ENCODE measurements around the gene PPHLN1.
"Not testable (repeated sequence)": the region's sequence is repeated elsewhere in the genome, so short reads cannot be mapped to it uniquely, and the experiment has no call there.

PPHLN1 gene

DNA sequence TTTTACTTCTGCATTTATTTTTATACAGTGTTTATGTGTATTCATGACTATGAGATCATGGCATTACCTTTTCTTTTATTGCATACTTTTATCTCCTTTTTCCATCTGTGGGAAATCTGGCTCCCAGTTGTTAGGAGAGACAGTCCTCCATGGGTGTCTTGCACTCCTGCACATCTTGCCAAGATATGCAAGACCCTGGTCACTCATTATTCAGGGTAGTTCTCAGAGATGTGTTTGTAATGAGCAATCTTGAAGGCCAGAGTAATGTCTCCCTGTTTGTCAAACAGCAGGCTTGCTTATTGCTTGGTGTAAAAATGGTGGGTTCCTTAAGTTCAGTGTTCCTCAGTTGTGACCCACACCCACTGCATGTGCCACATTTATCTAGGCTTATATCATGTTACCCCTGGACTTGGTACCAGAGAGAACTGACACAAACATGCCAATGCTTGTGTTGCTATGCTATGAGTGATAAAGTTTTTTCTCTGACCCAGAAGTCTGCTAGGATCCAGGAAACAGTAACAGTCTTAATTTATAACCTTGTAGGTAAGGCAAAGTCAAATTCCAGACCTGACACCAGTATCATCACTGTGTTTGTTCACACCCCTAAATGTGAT is 36.8 kb downstream of the PPHLN1 start:
- intact Hi-C loops (cut with DNase I): no loop called here

DNA sequence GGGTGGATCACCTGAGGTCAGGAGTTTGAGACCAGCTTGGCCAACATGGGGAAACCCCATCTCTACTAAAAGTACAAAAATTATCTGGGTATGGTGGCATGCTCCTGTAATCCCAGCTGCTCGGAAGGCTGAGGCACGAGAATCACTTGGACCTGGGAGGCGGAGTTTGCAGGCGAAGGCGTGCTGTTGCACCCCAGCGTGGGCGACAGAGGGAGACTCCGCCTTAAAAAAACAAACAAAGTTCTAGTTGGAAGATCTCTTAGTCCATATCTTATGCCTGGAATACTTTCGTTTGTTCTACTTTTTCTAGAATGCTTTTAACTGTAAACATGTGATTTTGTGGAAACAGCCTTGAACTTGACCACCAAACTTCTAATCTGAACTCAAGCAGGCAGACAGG is 38.7 kb downstream of the PPHLN1 start:
- no peak for DNase-seq
- intact Hi-C loops (cut with DNase I): no loop called here

More for the DNA sequence above, 36.8 kb downstream of the PPHLN1 start:
- no peak for DNase-seq

DNA sequence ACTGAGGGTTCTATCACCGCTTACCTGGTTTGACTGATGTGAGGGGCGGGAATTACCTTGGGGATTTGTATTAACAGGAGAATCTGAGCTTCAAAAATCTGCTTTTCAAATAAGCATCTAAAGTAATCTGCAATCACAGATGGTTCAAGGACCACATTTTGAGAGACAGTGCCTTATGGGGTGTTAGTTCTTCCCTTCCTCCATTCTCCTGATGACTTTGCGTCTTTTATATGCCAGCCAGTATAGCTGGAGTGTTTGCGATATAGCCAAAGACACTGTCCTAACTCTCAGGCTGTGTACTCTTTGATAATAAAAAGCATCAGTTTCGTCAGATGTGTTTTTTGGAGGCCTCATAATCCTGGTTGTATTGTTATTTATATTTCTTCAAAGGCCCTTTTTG is 39.5 kb downstream of the PPHLN1 start:
- intact Hi-C loops (cut with DNase I): no loop called here
- DNase-seq: no peak

DNA sequence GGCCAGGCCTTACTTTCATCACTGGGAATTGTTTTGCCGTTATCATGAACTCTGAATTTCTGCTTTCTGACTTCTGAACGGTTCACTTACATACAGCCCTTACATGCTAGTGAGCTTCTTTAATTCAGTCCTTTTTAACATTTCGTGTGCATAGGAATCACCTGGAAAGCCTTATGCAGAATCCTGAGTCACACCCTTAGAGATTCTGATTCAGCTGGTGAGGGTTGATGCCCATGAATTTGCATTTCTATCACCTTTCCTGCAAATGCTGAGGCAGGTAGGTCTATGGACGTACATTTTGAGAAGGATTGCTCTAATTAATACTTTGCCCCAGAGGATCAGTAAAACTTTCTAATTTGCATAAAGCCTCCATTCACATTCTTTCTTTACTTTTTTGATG is 44.0 kb downstream of the PPHLN1 start:
- intact Hi-C loops (cut with DNase I): loop anchor here (5.0 kb wide), 1 partner anchor 238 kb away; no protein-coding TSS in a partner anchor
- no peak for DNase-seq

DNA sequence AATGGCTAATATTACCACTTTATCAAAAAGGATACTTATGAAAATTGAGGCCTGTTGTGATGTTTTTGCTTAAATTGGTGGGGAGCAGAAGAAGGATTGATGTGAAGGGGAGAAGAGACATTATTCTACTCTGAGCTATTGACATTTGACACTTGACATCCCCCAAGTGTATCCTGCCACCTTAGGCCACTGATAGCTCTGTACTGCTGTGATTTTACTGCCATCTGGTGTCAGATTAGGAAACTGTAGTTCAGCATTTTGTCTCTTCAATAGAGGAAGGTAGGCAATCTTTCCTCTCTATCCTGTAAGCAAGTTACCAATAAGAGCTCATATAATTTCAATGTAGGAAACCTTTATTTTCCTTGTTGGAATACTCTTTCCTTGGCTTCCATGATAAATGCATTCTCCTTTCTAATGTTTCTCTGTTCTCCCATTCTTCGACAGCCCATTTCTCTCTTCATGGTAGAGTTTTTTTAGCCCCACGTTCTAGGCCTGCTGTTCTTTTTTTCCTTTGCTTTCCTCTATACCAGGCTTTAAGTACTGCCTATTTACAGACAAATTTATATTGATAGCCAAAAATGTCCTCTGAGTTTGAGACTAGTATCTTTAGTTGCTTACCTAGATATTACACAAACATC is 46.3 kb downstream of the PPHLN1 start:
- DNase-seq: no peak
- intact Hi-C loops (cut with DNase I): loop anchor here (5.0 kb wide), 1 partner anchor 240 kb away; no protein-coding TSS in a partner anchor

DNA sequence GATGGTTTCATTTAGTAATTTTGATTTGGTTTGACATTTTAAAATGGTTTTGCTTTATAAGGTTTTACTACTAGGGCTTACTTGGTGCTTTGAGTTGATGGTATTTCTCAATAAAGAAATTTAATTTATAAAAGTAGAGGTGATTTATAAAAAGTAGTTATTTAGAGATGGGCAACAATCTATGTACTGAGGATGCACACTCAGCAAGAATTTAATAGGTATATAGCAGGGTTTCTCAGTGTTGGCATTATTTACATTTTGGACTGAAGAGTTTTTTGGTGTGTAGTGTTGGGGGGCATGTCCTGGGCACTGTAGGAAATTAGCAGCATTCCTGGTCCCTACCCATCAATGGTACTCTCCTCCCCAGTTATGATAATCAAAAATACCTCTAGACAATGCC is 47.7 kb downstream of the PPHLN1 start:
- no peak for DNase-seq
- intact Hi-C loops (cut with DNase I): loop anchor here (5.0 kb wide), 1 partner anchor 241 kb away; no protein-coding TSS in a partner anchor

DNA sequence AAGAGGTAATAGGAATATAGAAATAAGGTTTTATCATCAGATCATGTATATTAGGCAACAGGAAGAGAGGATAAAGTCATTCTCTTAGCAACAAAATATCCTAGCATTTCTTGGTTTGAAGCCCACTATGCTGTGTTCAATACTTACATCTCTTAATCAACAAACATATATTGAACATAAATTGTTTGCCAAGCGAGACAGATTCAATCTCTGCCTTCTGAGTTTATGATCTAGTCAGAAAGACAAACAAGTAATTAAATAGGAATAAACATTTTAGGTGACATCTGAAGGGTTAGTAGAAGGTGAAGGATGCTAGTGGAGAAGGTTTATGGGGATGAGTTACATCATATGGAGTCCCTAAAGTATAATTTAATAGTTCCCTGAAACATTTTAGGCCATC is 54.8 kb downstream of the PPHLN1 start:
- intact Hi-C loops (cut with DNase I): no loop called here
- no peak for DNase-seq

DNA sequence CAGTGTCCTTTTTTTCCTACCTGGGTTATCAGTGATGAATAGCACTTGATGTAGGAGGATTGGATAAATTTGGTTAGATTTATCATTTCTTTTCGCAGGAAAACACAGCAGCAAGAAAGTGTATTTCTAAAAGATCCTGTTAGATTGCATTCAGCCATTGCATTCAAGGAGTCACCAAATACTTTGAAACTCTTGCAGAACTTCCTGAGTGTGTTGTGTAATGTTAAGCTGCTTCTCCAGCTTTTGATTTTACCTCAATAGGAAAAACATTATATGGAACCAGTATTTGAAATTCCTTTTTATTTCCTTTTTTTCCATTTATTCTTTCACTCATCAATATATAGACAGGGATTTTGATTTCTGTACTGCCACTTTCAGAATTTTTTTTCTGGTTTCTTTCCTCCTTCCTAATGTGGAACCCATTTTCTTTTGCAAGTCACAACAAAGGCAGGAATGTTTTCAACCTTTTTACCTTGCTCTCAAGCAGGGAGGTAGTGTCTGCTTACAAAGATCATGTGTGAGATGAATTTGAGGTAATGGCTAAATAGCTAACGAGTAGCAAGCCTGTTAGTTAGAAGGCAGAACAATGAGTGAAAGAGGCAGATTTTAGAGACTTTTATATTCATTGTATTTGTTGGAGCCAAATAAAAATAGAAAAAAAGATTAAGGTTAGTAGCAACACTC is 56.2 kb downstream of the PPHLN1 start:
- intact Hi-C loops (cut with DNase I): no loop called here
- DNase-seq: no peak

DNA sequence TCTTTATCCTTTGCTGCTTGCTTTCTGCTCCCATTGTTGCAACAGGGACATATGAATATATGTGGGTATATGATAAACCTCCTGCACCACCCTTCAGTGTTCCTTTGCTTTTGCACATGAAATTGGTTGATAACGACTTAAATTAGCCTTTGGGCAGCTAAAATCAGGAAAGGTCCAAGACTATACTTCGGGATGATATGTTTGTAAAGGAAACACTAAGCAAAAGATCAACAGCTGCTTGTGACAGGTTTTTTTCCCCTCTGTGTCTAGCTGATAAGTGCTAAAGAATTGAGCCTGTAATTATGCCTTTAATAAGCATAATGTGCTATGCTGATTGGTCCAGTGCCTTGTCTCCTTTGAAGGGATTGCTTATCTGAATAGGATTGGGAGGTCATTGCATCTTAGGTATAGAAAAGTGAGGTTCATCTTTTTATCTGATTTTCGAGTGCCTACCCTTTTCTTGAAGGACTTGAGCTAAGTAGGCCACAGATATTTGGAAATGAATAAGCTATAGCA is 59.4 kb downstream of the PPHLN1 start:
- intact Hi-C loops (cut with DNase I): no loop called here
- DNase-seq: no peak

DNA sequence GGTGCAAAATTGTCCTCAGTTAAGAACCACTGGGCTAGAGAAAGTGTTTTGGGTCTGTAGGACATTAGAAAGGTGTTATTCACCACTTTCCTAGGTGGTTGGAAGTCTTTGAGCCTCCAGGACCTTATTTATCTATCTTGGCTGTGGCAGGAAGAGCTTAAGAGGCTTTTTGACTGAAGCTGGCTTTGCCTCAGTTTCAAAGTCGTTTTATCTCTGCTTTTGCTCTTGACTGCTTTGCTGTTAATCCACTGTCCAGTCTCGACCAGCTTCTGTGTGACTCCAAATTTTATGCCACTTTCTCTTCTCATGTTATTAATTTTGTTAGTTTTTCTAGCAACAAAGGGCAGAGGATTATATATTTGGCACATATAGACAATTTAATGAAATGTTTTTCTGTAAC is 60.3 kb downstream of the PPHLN1 start:
- intact Hi-C loops (cut with DNase I): no loop called here
- DNase-seq: no peak

DNA sequence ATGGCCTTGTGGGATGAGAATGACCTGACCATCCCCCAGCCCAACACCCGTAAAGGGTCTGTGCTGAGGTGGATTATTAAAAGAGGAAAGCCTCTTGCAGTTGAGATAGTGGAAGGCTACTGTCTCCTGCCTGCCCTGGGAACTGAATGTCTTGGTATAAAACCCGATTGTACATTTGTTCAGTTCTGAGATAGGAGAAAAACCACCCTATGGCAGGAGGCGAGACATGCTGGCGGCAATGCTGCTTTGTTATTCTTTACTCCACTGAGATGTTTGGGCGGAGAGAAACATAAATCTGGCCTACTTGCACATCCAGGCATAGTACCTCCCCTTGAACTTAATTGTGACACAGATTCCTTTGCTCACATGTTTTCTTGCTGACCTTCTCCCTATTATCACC is 62.1 kb downstream of the PPHLN1 start:
- DNase-seq; intact Hi-C loops (cut with DNase I): not testable (repeated sequence)

DNA sequence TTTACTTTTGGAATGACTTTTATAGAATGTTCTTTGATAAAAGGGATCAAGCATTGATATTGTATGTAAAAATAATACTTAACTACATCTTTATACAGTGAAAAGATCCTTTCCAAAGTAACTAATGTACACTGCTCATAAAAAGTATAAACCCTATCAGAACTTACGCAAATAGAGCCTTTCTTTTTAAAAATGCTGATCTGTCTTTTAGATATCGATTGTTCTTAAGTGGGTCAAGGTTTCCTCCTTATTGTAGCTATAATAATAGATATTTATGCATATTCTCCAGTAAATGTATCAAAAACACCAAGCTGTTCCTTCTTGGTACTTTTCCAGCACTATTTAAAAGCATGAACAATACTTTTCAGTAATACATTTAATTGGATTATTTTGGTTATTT is 68.5 kb downstream of the PPHLN1 start:
- intact Hi-C loops (cut with DNase I): no loop called here
- no peak for DNase-seq

DNA sequence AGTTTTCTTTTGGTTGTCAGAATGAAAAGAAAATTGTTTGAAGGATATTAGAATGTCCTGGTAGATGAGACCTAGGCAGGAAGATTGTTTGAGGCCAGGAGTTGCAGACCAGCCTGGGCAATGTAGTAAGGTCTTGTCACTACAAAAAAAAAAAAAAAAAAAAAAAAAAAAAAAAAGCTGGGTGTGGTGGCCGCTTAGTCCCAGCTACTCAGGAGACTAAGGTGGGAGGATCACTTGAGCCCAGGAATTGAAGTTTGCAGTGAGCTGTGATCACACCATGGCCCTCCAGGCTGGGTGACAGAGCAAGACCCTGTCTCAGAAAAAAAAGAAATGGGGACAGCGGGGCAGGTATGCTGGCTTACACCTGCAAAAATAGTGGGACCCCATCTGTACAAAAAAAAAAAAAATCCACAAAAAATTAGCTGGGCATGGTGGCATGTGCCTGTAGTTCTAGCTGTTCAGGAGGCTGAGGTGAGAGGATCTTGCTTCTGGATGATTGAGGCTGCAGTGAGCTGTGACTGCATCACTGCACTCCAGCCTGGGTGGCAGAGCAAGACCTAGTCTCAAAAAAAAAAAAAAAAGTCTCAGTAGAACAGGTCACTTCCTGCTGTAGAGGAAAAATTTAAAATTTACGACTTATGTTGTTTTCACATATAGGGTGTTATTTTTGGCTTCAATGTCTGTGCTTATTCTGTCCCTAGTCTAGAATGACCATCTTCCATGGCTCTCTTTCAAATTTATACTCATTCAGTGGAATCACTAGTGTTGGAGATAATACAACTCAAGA is 70.7 kb downstream of the PPHLN1 start:
- DNase-seq: no peak
- intact Hi-C loops (cut with DNase I): no loop called here

DNA sequence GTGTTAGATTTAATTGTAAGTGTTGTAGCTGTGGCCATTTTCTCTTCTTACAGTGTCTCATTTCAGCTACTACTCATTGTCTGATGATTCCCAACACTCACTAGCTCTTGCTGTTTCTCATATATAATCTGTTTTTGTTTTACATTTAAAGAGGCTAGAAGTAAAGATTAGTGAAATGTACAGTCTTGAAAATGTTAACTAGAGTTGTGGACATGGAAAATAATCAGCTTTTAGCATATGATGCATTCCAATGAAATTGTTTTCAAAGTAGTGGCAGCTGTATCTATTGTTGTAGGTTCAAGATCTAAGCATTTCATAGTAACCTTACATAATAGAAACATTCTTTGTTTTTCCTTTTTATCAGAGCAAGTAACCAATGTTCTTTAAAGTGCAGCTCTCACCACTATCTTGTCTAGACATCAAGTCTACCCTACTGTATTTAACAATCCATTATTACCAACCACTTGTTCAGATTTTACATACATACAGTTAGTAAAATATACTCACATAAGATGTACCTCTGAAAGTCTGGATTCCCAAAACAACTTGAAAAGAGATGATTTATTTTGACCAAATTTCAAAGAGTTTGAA is 76.9 kb downstream of the PPHLN1 start:
- DNase-seq: no peak
- intact Hi-C loops (cut with DNase I): no loop called here

DNA sequence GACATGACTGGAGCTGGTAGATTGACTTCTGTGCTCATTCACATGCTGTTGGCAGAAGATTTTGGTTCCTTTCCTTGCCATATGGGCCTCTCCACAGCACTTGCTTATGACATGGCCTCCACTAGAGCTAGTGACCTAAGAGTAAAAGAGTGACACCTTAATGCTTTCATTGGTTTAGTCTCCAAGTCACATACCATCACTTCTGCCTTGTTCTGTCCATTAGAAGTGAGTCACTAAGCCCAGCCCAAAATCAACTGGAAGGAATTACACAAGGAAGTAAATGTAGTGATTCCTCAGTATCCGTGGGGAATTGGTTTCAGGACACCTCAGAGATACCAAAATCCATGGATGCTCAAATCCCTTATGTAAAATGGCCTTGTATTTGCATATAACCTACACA is 81.3 kb downstream of the PPHLN1 start:
- intact Hi-C loops (cut with DNase I): no loop called here
- DNase-seq: no peak

DNA sequence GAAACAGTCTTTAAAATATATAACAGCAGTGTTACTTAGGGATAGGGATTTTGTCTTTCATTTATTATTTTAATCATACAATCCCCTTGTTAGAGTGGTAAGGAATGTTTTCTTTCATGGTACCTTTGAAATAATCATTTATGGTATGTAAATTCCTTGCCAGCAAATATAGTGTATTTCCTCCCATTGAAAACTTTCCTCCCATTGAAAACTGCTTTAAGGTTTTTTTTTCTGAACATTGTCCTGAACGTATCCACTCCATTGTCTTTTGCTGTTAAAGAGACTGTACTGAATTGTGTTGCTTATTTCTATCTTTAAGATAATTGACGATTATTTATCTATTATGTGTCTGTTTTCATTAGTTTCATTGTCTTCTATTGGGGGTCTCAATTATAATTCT is 83.5 kb downstream of the PPHLN1 start:
- intact Hi-C loops (cut with DNase I): no loop called here
- no peak for DNase-seq

DNA sequence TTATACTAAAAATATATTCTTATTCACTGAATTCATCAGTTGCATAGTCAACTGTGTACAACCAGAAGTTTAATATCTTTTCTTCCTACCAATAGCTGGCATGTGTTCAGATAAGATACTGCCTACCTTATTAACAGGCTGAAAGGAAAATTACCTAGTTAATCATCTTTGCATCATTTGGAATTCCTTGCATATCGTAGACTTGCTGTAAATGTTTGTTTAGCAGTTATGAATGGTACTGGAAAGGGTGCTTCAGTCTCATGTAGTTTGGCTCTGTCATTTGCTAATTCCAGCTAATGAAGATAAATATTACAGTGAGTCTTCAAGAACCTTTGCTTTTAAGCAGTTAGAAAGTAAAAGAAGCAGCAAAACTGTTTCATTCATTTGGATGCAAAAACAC is 84.4 kb downstream of the PPHLN1 start:
- intact Hi-C loops (cut with DNase I): no loop called here
- DNase-seq: no peak

DNA sequence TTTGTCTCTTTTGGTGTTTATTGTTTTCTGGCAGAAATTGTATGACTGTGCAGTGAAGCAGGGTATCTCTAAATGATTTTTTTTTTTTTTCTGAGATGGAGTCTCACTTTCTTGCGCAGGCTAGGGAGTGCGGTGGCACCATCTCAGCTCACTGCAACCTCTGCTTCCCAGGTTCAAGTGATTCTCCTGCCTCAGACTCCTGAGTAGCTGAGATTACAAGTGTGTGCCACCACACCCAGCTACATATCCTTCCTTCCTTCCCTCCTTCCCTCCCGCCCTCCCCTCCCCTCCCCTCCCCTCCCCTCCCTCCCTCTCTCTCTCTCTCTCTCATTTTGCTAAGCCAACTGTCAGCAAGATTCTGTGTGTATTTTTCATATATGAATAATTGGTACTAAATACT is 94.4 kb downstream of the PPHLN1 start:
- DNase-seq: no peak
- intact Hi-C loops (cut with DNase I): no loop called here

DNA sequence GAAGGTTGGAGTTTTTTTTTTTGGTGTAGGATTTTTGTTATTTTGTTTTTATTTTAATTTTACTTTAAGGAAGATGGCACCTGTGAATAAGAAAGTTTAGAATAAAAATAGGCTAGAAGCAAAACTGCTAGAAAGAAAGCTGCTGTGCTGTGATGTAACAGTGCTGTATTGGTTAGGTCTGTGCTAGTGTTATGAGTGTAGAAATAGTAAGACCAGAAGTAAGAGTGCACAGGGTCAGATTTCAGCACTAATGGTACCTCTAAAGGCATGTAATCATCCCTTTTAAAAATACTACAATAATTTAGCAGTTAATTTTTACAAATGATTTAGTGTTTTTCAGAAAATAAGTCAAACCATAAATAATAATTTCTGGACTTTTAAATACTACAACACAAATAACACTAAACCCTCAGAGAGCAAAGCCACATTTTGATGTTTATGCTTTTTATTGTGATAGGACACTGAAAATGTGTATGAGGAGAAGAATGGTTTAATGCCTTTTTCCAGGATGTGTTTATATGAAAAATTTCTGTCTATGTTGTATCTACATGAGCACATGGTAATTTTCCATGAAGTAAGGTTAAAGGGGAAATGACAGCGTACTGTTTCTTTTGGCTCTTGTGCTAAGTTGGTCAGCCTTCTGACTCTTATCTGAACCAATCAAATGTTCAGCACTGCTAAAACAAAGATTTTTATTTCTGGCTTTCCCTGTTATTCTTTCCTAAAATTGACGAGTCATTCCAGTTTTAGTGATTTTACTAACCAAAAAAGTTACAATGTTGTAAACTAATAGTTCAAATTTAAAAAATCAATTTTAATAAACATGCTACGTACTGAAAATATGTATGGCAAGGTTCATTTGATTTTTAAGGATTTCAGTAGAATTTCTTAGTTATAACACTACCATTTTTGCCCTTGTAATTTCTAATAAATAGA is 96.1 kb downstream of the PPHLN1 start:
- intact Hi-C loops (cut with DNase I): no loop called here
- DNase-seq: no peak

DNA sequence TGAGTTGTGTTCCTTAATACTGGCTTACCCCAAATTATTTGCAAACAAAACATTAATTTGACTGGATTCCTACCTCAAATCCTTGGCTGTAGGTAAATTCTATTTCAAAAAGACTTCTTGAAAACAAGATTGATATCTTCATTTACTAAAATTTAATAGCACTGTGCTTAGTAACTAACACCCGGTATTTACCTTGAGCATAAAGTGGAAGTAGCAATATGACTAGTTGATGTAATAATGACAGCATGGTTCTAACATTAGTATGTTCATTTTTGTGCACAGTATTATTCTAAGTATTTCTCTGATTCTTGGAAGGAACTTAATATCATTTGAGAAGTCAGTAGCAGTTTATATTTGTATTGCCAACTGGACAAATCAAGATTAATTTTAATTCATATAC is 96.8 kb downstream of the PPHLN1 start:
- DNase-seq: no peak
- intact Hi-C loops (cut with DNase I): no loop called here
